CD4-positive, alpha-beta T cell treated with Interleukin-17A for 4 hours (primary cell): ENCODE measurements around the gene PIP5K1C.
"Not testable (repeated sequence)": the region's sequence is repeated elsewhere in the genome, so short reads cannot be mapped to it uniquely, and the experiment has no call there.

Source experiments
- DNase-seq: peaks from one replicate; pipeline ENCODE4 v3.0.0-alpha.2; 2020; ENCODE audit warnings: mixed read lengths

The PIP5K1C gene

DNA sequence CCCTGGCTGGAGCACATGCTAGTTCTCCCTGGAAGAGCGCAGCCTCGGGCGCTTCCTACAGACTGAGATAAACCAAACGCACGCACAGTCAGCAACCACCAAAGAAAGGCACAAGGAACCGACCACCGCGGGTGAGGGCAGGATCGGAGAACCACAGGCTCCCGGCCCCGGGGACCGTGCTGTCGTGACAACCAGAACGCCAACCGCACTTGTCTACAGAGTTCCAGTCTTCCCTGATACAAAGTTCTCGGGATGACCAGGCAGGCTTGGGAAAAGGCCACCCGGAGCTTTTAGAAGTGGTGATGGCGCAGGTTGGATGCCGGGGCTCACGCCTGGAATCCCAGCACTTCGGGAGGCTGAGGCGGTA, 40.5 kb downstream of the PIP5K1C start:
- no peak for DNase-seq

DNA sequence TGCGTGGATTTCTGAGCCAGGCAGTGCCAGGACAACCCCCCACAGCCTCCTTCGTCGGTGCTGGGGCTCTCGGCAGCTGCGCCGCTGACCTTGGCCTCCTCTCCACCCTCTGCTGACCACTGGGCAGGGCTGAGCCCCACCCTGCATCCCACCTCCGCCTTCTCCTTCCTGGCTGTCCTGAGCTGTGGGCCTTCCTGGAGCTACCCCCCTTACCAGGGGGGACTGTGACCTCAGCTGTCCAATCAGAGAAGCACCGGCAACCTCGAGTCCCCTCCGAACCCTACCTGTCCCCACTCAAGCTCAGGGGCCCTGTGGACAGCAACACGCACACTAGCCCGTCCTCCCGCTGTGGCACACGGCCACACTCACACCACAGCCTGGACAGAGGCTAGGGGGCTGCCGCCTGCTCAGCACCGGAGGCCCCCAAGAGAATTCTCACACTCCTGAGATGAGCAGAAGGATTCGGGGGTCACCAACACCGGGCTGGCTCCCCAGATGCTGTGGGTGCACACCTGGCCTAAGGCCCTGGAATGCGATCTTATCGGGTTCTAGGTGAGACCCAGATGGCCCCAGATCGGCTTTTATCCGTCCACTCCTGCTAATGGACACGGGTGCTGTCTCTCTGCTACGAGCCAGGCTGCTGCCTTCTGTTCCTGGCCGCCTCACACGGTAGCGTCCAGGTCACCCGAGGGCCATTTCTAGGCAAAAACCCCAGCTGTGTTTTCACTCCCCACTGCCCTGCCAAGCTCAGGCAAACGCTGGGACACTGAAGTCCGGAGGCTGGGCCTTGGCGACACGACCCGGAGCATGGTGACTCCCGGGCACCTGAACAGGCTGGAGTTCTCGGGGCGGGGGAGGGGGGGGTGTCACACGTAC, 41.2 kb downstream of the PIP5K1C start:
- no peak for DNase-seq

DNA sequence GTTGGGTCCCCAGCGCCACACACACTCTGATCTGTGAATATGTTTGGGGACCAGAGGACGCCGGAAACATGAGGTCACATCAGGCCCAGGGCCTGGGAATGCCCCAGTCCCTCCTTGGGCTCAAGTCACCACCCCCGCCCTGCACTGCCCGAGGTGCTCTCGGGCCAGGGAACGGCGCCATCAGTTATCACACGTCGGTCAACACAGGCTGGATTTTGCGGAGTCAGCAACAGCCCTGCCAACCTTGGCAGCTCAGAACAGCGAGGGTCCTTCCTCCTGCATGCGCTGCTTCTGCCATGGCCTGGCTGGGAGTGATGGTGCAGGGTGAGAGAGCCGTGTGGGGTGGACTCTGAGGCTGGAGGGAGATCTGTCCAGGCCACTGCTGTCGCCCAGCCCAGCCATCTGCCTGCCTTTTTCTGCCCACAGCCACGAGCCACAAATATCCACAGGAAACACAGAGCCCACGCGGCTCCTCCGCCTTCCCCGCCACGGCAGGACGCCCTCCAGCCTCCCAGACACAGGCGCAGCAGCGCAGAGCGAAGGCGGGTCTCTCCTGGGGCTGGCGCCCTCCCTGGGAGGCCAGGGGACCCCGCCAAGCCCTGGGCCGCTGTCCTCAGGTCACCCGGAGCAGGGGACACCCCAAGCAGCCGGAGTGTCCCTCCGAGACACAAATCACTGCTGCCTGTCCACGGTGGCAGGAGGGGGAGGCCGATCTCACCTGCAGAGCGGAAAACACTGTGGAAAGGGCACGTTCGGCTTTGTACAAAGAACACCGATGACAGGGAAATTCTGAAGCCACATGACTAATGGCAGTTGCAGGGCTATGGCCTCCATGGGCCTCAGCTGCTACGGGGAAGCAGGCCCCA, 42.0 kb downstream of the PIP5K1C start:
- DNase-seq, result no peak

DNA sequence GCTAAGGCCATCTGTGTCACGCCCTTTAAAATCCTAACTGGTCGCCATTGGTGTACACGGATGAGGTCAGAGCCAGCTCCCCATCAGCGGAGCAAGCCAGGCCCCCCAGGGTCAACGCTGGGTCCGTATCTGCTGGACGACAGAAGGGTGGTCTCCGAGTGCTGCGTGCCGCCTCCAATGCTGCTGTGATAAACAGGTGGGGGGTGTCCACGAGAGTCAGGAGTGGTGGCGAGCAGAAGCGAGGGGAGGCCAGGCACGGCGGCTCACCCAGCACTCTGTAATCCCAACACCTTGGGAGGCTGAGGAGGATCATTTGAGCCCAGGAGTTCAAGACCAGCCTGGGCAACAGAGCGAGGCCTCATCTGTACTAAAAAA, 42.9 kb downstream of the PIP5K1C start:
- no peak for DNase-seq

DNA sequence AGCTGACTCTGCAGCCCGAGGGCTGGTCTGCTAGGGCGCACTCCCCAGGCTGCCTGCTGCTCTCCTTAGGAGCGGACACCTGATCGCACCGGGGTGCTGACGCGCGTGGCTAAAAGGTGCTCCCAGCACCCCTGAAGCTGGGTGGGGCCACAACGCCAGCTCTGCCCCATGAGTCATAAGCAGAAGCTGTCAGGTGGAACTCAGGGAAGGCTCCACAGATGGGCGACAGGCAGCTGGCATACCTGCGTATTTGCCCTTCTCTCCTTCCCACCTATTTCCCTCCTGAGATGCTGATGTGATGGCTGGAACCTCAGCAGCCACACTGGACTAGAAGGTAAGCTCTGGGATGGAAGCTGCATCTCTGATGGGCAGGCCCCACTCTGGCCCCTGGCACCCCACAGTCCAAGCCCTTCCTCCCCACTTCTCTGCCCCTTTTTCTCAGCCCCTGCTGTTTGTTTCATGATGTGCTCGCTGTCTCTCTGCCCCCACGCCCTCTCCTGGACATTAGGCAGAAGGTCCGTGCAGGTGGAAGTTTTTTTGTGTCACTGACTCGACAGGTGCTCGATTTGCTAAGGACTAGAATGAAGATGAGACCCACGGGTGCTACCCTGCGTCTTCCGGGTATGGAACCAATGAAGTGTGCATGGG, 43.4 kb downstream of the PIP5K1C start:
- DNase-seq, result no peak

DNA sequence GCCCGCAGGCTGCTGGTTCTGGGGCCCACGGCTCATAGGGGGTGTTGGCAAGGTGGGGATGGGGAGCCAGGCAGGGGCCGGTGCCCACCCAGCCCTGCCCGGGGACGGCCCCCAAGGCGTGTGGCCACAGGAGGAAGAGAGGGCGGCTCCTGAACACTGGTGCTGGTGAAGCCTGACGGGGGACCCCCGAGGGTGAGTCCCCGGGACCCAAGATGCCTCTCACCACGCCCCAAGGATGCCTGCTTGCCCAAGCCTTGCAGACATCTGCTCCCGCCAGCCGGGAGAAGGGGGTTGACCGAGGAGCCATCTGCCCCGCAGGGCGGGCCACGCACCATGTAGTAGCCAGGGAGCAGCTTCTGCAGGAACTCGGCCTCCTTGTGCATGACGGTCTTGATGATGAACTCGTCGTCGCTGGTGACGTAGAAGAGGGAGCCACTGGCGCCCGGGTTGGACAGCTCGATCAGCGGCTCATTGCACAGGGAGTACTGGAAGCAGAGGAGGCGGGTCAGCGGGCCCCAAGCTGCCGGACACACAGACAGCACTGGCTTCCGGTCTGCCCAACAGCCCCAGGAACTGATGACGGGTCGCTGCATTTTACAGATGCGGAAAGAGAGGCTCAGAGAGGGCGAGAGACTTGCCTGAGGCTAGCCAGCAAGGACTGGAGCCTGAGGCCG, 44.1 kb downstream of the PIP5K1C start:
- DNase-seq, result no peak

DNA sequence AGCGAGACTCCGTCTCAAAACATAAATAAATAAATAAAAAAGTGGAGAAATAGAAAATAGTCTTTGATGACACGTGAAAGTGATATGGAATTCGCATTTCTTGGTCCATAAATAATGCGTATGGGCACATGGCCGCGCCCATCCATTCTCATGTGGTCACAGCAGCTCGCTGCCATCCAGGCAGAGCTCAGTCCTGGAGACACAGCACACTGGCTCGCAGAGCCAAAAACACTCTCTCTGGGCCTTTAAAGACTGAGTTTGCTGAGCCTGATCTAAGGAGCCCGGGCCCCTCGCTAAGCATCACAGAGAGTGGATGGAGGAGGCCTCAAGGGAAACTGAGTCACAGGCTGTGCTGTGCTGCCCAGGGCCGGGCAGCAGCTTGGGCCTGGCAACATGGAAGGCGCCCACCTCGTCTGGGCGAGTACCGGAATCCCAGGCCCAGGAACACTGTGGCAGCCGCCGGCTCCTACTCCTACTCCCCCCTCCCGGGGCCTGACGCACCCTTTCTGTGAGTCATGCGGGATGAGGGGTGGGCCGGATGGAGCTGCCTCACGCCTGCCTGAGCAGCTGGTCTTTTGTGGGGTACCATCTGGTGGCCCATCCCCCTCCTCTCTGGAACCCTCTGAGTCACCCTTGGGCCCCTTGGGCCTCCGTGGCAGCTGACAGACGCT, 44.7 kb downstream of the PIP5K1C start:
- DNase-seq, result no peak

DNA sequence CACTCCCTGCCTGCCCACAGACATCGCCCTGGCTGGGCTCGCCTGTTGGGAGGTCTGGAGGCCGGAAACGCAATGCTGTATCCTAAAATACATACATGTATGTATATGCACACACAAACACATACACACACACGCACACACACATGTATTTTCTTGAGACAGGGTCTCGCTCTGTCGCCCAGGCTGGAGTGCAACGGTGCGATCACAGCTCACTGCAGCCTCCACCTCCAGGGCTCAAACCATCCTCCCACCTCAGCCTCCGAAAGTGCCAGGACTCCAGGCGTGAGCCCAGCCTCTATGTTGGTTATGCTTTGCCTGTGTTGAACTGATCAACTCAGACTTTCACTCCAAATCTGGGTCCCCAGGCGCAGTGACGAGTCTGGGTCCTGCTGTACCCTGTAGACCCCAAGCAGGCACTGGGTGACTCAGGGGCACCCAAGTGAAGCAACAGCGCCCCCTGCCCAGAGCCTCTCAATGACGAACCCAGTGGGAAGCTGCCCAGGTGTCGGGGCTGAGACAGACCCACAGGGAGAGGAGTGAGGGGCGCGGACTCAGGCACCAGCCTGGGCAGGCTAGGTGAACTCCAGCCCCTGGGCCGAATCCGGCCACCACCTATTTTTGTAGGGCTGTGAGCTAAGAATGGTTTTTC, 46.3 kb downstream of the PIP5K1C start:
- DNase-seq, result peak; percentile 19

DNA sequence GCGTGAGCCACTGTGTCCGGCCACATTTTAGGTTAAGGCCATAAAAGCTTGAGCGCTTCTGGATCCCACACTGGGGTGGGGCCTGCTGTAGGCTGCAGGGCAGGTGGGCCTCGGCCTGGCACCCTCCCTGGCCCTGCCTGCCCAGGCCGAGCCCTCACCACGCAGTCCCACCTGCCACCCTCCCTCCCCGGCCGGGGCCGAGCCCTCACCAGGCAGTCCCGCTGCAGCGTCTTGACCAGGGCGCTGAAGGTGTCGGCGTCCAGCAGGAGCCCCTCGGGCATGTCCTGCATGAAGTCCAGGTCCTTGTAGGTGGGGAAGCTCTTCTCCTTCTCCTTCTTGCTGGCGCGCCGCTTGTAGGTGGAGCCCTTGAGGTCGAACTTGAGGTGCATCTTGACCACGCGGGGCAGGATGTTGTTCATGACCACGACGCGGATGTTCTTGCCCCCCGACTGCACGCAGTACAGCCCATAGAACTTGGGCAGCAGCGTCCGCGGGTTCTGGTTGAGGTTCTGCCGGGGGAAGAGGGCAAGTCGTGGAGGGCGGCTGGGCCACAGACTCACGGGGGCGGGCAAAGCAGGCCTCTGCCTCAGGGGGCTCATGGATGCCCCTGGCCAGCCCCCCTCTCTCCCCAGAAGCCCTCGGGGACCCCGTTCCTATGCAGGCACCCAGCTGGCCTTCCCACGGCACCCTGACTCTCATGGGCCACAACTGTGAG, 47.0 kb downstream of the PIP5K1C start:
- DNase-seq, result no peak

DNA sequence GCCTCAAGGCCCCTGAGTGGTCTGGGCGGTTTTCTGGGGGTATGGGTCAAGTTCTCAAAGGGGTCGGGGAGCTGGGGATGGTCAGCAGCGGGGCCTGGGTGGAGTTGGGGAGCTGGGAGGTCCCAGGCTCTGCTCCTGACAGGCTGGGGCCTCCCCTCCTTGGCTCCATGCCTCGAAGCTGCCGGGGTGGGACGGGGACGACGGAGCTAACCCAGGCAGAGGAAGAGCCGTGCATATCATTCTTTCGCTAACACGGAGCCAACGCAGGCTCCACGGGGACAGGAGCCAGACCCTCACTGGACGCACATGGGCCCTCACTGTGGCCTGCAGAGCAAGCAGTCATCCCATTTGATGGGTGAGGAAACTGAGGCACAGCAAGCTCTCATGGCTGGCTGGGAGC, 47.8 kb downstream of the PIP5K1C start:
- no peak for DNase-seq

DNA sequence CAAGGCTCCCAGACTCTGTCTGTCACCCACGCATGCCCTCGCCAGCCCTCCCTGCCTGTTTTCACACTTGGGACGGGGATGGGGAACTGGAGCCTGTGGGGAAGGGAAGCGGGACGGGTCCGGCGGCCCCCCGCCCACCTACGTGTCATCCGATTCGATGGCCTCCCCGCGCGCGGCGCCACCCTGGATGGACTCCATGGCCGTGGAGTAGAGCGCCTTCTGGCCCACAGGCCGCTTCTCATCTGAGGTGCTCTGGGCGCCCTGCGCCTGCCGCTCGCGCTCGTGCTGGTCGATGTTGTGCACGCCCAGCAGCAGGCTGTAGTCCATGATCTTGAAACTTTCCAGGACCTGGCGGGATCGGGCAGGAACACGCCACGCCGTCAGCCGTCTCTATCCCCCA, 48.6 kb downstream of the PIP5K1C start:
- no peak for DNase-seq

DNA sequence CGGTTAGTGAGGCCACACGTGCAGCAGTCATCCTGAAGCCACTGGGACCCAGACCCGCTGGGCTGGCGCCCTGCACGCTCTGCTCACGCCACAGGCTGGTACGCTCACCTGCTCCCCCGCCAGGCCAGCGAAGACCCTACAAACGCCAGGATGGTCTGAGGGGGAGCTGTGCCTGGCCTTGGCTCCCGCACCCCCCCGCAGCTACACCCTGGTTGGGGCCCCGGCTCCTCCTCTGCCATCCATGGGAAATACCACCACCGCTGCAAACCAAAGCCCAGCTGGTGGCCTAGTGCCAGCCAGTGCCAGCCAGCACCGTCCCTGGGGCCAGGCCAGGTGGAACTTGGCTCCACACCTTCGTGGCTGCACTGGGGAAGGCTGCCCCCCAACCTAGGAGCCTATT, 50.4 kb downstream of the PIP5K1C start:
- no peak for DNase-seq

DNA sequence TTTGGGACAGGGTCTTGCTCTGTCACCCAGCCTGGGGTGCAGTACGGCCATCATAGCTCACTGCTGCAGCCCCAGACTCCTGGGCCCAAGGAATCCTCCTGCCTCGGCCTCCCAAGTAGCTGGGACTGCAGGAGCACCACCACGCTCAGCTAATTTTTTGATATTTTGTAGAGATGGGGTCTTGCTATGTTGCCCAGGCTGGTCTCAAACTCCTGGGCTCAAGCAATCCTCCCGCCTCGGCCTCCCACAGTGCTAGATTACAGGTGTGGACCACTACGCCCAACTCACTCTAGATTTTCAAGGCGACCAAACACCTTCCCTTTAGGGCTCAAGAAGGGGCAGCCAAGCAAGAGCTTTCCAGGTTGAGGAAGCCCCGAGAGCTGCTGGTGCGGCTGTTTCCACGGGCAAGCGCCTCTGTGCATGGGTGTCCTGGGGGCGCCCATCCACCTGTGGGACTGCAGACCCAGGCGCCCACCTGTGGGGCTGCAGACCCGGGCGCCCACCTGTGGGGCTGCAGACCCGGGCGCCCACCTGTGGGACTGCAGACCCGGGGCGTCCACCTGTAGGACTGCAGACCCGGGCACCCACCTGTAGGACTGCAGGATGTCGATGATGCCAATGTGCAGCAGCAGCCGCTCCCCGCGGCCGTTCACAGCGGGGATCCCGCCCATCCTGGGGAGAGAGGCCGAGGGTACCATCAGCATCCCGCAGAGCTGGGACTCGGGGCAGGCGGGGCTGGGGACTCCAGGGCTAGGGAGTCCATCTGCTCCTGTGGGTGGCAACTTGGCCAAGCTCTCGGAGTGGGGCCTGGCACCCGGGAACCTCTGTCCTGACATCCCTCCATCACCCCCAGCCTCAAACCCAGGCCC, 52.0 kb downstream of the PIP5K1C start:
- no peak for DNase-seq

DNA sequence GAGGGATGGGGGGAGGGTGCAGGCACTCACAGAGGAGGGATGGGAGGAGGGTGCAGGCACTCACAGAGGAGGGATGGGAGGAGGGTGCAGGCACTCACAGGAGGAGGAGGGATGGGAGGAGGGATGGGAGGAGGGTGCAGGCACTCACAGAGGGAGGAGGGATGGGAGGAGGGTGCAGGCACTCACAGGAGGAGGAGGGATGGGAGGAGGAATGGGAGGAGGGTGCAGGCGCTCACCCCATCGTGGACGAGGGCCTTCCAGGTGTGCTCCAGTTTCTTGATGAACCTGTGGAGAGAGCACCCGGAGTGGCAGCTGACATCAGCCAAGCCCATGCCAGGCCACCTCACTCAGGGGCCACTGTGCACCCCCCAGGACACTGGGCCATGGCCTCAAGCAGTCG, 53.2 kb downstream of the PIP5K1C start:
- DNase-seq, result not testable (repeated sequence)

DNA sequence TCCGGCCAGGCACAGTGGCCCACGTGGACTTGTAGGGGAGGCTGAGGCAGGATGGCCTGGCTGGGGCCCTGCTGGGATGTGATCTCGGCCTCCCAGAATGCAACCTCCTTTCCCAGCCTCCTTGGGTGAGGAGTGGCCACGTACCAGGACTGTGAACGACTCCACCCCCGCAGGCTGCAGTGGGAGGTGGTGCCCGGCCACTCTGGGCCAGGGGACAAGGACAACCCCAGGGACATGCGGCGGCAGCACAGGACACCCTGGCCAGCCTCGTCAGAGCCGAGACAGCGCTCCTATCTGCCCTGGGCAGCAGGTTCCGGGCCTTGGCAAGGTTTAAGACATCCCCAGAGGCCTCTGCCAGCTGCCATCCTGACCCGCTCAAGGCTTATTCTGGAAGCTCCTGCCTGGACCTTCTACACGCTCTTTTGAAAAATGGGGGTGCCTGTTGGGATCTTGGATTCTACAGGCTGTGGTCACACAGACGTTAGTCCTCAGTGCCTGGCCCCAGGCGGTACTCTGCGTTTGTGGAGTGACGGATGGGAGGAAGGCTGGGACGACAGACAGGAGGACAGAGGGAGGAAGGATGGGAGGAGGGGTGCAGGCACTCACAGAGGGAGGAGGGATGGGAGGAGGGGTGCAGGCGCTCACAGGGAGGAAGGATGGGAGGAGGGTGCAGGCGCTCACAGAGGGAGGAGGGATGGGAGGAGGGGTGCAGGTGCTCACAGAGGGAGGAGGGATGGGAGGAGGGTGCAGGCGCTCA, 53.8 kb downstream of the PIP5K1C start:
- DNase-seq, result no peak

DNA sequence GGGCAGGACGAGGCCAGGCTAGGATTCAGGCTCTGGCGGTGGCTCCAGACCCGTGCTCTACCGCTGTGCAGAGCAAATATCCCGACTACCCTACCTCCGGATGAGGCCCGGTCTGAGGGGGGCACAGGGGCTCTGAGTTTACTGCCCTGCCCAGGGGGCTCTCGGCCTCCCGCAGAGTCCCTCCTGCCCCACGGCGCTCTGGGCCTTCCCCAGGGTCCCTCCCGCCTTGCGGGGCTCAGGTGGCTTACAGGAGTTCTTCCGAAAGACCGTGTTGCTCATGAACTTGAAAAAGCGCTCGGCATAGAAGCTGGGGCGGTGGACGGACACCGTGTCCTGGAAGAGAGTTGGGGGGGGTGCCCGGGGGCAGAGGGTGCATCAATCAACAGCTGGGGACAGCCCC, 54.5 kb downstream of the PIP5K1C start:
- no peak for DNase-seq

DNA sequence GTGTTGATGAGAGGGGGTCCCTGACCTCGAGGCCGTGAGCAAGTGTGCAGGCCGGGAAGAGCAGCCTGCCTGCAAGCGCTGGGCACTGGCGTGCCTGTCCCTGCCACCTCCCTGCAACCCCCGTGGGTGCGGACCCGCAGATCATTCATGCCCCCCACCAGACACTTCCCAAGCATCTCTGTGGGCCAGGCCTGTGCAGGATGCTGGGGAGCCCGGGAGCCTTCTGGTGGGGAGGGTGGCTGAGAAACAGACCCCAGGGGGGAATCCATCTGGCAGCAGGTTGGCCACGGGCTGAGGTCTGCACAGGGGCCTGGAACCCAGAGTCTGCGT, 55.2 kb downstream of the PIP5K1C start:
- no peak for DNase-seq

DNA sequence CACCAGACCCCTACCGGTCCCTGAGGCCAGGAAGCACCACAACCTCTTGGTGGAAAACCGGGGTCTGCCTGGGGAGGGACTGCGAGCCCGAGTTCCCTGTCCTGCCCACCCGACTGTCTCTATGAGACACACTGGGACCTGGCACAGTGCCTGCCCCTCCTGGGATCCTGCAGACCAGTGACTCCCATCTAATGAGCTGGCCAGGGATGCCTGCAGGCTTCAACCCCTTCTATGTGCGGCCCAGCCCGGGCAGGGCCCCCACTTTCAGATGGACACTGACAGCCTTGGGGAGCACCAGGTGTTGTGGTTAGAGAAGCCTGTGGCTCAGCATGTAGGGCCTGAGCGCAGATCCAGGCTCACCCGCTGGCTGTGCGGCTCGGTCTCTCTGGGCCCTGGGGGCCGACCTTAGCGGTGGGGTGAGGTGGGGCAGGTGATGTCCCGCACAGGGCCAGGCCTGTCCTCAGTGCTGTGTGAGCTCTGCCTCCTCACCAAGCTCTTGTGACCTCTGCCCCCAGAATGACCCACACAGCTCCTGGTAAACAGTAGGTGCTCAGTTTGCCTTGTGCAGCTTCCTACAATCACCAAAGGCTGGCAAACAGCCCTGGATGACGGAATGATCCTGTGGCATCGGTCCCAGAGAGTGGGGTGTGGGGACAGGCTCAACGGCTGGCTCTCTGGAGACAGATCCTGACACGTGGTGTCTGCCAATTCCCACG, 55.8 kb downstream of the PIP5K1C start:
- DNase-seq, result no peak
